Measurements from ENCODE around the gene TENM4.

GRCh38 chr11:79362206-79362757 lies 78.5 kb downstream of the TENM4 start:
- TF ChIP-seq EZH2 (IDR thresholded peaks at IDR 0.05) = no peak
- no peak for TF ChIP-seq CTCF (IDR thresholded peaks at IDR 0.05)
- TF ChIP-seq EZH2phosphoT487 (IDR thresholded peaks at IDR 0.05) = no peak

All from neural progenitor cell (in vitro differentiated cells).